Gastrocnemius medialis (tissue), 4 donors: Measurements from ENCODE around the gene MMP28.

Experiments
- POLR2A ChIP-seq, 2 donors: fragments of 450-650 bp; IDR thresholded peaks; one replicate each; pipeline ENCODE4 v1.6.1; 2017; ENCODE audit warnings: antibody characterized with exemption in 2 of 2, mild to moderate bottlenecking in 2 of 2, moderate library complexity in 2 of 2
- TF ChIP-seq, protein P1 (sequence below), 5 experiments: fragments of 450-650 bp in 3 of 5; fragments of 200-600 bp in 2 of 5; sonication (generic) in 2 of 5; IDR thresholded peaks in 4 of 5; conservative IDR thresholded peaks in 1 of 5; 1 replicate in 4 of 5; 2 replicates in 1 of 5; pipeline ENCODE4 v1.5.1; 2016 to 2019; ENCODE audit warnings: antibody characterized with exemption in 5 of 5, mild to moderate bottlenecking in 3 of 5, moderate library complexity in 3 of 5

- TF ChIP-seq, protein P1, sequence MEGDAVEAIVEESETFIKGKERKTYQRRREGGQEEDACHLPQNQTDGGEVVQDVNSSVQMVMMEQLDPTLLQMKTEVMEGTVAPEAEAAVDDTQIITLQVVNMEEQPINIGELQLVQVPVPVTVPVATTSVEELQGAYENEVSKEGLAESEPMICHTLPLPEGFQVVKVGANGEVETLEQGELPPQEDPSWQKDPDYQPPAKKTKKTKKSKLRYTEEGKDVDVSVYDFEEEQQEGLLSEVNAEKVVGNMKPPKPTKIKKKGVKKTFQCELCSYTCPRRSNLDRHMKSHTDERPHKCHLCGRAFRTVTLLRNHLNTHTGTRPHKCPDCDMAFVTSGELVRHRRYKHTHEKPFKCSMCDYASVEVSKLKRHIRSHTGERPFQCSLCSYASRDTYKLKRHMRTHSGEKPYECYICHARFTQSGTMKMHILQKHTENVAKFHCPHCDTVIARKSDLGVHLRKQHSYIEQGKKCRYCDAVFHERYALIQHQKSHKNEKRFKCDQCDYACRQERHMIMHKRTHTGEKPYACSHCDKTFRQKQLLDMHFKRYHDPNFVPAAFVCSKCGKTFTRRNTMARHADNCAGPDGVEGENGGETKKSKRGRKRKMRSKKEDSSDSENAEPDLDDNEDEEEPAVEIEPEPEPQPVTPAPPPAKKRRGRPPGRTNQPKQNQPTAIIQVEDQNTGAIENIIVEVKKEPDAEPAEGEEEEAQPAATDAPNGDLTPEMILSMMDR (IDR thresholded peaks at IDR 0.05 in 4 of 5, conservative IDR thresholded peaks at IDR 0.05 in 1 of 5), result no peak
- TF ChIP-seq POLR2A (IDR thresholded peaks at IDR 0.05), result no peak
Observed at GRCh38 chr17:35731239-35731916, 64.1 kb downstream of the MMP28 start, which contains the start of gene RASL10B.
